ENCODE data around the gene BBS5.

GRCh38 chr2:169439900-169440299, 39.4 kb upstream of the BBS5 start:
- TF ChIP-seq POLR2AphosphoS5 (IDR thresholded peaks at IDR 0.05; ENCODE audit: borderline replicate concordance, low read depth, low read length), result no peak
- TF ChIP-seq EZH2 (IDR thresholded peaks at IDR 0.05), result no peak

Data from SK-N-MC (cell line).